Measurements from ENCODE around the gene PCSK4. TPM values are rescaled to one million over a fixed set of nuclear protein-coding genes. Genes with fewer than 3 reads are reported as not detected.

Gene PCSK4
- total RNA-seq, 2 experiments from 2014 or later: 8.3 to 13.0 TPM

DNA sequence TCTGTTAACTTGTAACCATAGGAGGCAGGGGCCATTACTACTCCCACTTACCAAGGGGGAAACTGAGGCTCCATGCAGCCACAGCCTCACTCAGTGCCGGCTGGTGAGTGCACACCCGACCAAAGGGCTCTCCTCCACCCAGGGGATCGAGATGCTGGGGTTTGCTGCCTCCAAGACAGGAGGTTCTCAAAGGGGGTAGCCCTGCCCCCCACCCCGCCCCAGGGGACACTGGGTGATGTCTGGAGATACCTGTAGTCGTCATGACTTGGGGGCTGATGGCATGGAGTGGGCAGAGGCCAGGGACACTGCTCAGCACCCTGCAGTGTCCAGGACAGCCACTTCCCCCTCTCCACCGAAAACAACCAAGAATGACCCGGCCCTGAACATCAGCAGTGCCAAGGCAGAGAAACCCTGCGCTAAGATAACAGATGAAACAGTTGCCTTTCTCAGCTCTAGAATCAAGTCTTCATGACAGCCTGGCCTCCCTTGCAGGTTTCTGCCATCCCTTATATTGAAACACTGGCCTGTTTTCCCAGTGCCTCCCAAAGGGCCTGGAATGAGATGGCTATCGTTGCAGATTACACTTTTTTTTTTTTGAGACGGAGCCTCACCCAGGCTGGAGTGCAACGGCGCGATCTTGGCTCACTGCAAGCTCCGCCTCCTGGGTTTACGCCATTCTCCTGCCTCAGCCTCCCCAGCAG lies 4.1 kb upstream of the PCSK4 start:
- CTCF ChIA-PET (ENCODE audit: unreplicated experiment): no interaction called here
- intact Hi-C loops (cut with micrococcal nuclease; ENCODE audit: unreplicated experiment): no loop called here
- POLR2A ChIA-PET: no interaction called here
- Histone ChIP-seq H3K4me3 (ENCODE audit: low read depth, low read length, poor library complexity, severe bottlenecking) (no peak overlapping the region), H3K36me3 (ENCODE audit: insufficient read depth, low read length) (no peaks in the 10 kb centered on the region), H2AFZ (ENCODE audit: low read length) (no peak overlapping the region), H3K79me2 (ENCODE audit: insufficient read depth, low read depth, low read length) (no peaks in the 10 kb centered on the region), H3K4me2 (ENCODE audit: low read length) (no peak overlapping the region), H3K9me2 (ENCODE audit: insufficient read depth, low read length) (no peaks in the 10 kb centered on the region), H4K20me1 (ENCODE audit: insufficient read depth, low read length) (no peaks in the 10 kb centered on the region), H3K9me3 (ENCODE audit: low read length) (no peaks in the 10 kb centered on the region), H3K4me1 (ENCODE audit: insufficient read depth, low read length, poor library complexity, severe bottlenecking) (peaks cover 15% of the 10 kb centered on the region), H3K27ac (ENCODE audit: low read depth, low read length, poor library complexity, severe bottlenecking) (no peak overlapping the region)
- TF ChIP-seq EZH2phosphoT487 (IDR thresholded peaks at IDR 0.05; ENCODE audit: borderline replicate concordance, low read depth, low read length): no peak
- TF ChIP-seq, protein P1, sequence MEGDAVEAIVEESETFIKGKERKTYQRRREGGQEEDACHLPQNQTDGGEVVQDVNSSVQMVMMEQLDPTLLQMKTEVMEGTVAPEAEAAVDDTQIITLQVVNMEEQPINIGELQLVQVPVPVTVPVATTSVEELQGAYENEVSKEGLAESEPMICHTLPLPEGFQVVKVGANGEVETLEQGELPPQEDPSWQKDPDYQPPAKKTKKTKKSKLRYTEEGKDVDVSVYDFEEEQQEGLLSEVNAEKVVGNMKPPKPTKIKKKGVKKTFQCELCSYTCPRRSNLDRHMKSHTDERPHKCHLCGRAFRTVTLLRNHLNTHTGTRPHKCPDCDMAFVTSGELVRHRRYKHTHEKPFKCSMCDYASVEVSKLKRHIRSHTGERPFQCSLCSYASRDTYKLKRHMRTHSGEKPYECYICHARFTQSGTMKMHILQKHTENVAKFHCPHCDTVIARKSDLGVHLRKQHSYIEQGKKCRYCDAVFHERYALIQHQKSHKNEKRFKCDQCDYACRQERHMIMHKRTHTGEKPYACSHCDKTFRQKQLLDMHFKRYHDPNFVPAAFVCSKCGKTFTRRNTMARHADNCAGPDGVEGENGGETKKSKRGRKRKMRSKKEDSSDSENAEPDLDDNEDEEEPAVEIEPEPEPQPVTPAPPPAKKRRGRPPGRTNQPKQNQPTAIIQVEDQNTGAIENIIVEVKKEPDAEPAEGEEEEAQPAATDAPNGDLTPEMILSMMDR (conservative IDR thresholded peaks at IDR 0.05; ENCODE audit: low read length): no peak
- BruUV-seq (replicated peaks): no TSS peak
- no peak for DNase-seq (ENCODE audit: low spot score)

DNA sequence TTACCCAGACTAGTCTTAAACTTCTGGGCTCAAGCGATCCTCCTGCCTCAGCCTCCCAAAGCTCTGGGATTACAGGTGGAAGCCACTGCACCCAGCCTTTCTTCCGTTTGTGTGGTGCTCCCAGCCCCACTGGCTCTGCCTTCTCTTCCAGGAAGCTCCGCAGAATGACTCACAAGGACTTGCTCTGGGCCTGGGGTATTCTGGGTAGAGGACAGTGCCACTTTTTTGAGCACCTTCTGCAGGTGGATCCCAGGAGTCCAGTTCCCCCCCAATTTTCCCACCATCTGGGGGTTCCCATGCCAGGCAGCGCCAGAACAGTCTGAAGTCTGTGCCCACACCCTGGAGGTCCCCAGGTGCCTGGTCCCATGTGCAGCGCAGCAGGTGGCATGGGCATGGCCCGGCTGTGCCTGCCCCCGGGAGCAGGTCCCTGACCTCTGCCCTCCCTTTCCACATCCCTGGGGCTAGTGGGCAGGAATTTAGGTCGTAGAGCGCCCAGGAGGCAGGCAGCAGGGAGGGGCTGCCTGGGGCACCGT lies 2.4 kb upstream of the PCSK4 start:
- no peak for TF ChIP-seq EZH2phosphoT487 (IDR thresholded peaks at IDR 0.05; ENCODE audit: borderline replicate concordance, low read depth, low read length)
- TF ChIP-seq, protein P1 (conservative IDR thresholded peaks at IDR 0.05; ENCODE audit: low read length): no peak
- H3K9me3 ChIP-seq (ENCODE audit: low read length): no peaks in the 10 kb centered on the region
- DNase-seq (ENCODE audit: low spot score): no peak
- H3K9me2 ChIP-seq (ENCODE audit: insufficient read depth, low read length): no peaks in the 10 kb centered on the region
- no peaks in the 10 kb centered on the region for H4K20me1 ChIP-seq (ENCODE audit: insufficient read depth, low read length)
- intact Hi-C loops (cut with micrococcal nuclease; ENCODE audit: unreplicated experiment): no loop called here
- POLR2A ChIA-PET: no interaction called here
- no peak overlapping the region for H3K4me3 ChIP-seq (ENCODE audit: low read depth, low read length, poor library complexity, severe bottlenecking)
- no peaks in the 10 kb centered on the region for H3K36me3 ChIP-seq (ENCODE audit: insufficient read depth, low read length)
- no peak overlapping the region for H2AFZ ChIP-seq (ENCODE audit: low read length)
- H3K4me2 ChIP-seq (ENCODE audit: low read length): no peak overlapping the region
- no peaks in the 10 kb centered on the region for H3K79me2 ChIP-seq (ENCODE audit: insufficient read depth, low read depth, low read length)
- no TSS peak for BruUV-seq (replicated peaks)
- H3K4me1 ChIP-seq (ENCODE audit: insufficient read depth, low read length, poor library complexity, severe bottlenecking): peaks cover 16% of the 10 kb centered on the region
- H3K27ac ChIP-seq (ENCODE audit: low read depth, low read length, poor library complexity, severe bottlenecking): no peak overlapping the region
- CTCF ChIA-PET (ENCODE audit: unreplicated experiment): no interaction called here

DNA sequence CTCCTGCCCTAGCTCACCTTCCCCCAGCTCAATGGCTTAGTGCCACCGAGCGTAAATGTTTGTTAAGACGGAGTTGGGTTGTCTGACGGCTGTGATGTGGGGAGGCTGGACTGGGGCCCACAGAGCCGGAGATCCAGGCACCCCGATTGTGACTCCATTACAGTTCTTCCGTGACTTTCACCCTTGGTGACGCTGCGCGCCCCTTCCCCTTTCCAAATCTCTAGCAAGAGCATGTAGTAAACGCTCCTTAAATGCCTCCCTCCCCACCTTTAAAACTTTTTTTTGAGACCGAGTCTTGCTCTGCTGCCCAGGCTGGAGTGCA lies 1.7 kb upstream of the PCSK4 start:
- H3K4me2 ChIP-seq (ENCODE audit: low read length): peak overlapping the region; percentile 73; the same call in 1 of the 2 replicates
- no peak for TF ChIP-seq EZH2phosphoT487 (IDR thresholded peaks at IDR 0.05; ENCODE audit: borderline replicate concordance, low read depth, low read length)
- TF ChIP-seq, protein P1 (conservative IDR thresholded peaks at IDR 0.05; ENCODE audit: low read length): no peak
- H3K79me2 ChIP-seq (ENCODE audit: insufficient read depth, low read depth, low read length): no peaks in the 10 kb centered on the region
- POLR2A ChIA-PET: no interaction called here
- H3K27ac ChIP-seq (ENCODE audit: low read depth, low read length, poor library complexity, severe bottlenecking): no peak overlapping the region
- no peaks in the 10 kb centered on the region for H3K9me2 ChIP-seq (ENCODE audit: insufficient read depth, low read length)
- no TSS peak for BruUV-seq (replicated peaks)
- H3K36me3 ChIP-seq (ENCODE audit: insufficient read depth, low read length): no peaks in the 10 kb centered on the region
- H3K9me3 ChIP-seq (ENCODE audit: low read length): no peaks in the 10 kb centered on the region
- intact Hi-C loops (cut with micrococcal nuclease; ENCODE audit: unreplicated experiment): no loop called here
- no peak for DNase-seq (ENCODE audit: low spot score)
- H3K4me3 ChIP-seq (ENCODE audit: low read depth, low read length, poor library complexity, severe bottlenecking): no peak overlapping the region
- no peak overlapping the region for H2AFZ ChIP-seq (ENCODE audit: low read length)
- peaks cover 16% of the 10 kb centered on the region for H3K4me1 ChIP-seq (ENCODE audit: insufficient read depth, low read length, poor library complexity, severe bottlenecking)
- CTCF ChIA-PET (ENCODE audit: unreplicated experiment): no interaction called here
- H4K20me1 ChIP-seq (ENCODE audit: insufficient read depth, low read length): no peaks in the 10 kb centered on the region

All from OCI-LY7 (cell line).